Islet of Langerhans (tissue), 1 donor: Measurements from ENCODE around the gene COPS7B.

Source experiments
- FAIRE-seq: peaks from one replicate; lab custom pipeline; 2011; peaks lifted over from hg19 to GRCh38; lab: Jason Lieb, UNC

Gene COPS7B

GRCh38 chr2:231785822-231786176 lies 446 bp upstream of the COPS7B start:
- FAIRE-seq = no peak

GRCh38 chr2:231786917-231787292 lies 660 bp downstream of the COPS7B start:
- FAIRE-seq = no peak

GRCh38 chr2:231791107-231791506 lies 4.9 kb downstream of the COPS7B start:
- no peak for FAIRE-seq

- no peak for FAIRE-seq
Measured at GRCh38 chr2:231794383-231794782, 8.1 kb downstream of the COPS7B start.

- FAIRE-seq = peak; percentile 91
Measured at GRCh38 chr2:231795525-231796327, 9.5 kb downstream of the COPS7B start.

GRCh38 chr2:231800493-231801091 lies 14.3 kb downstream of the COPS7B start:
- FAIRE-seq = no peak

- no peak for FAIRE-seq
Measured at GRCh38 chr2:231803501-231804138, 17.4 kb downstream of the COPS7B start.

- no peak for FAIRE-seq
Measured at GRCh38 chr2:231807020-231807419, 20.8 kb downstream of the COPS7B start.

GRCh38 chr2:231810905-231811304 lies 24.7 kb downstream of the COPS7B start:
- no peak for FAIRE-seq

- FAIRE-seq = no peak
Measured at GRCh38 chr2:231816327-231817026, 30.2 kb downstream of the COPS7B start.

GRCh38 chr2:231819447-231820042 lies 33.3 kb downstream of the COPS7B start:
- FAIRE-seq = no peak

GRCh38 chr2:231820786-231821303 lies 34.6 kb downstream of the COPS7B start:
- no peak for FAIRE-seq

- no peak for FAIRE-seq
Measured at GRCh38 chr2:231821908-231822307, 35.7 kb downstream of the COPS7B start.

GRCh38 chr2:231853105-231853504 lies 66.9 kb downstream of the COPS7B start:
- FAIRE-seq = no peak

GRCh38 chr2:231854616-231855125 lies 68.4 kb downstream of the COPS7B start:
- FAIRE-seq = no peak

- no peak for FAIRE-seq
Measured at GRCh38 chr2:231856959-231857358, 70.7 kb downstream of the COPS7B start.
